ENCODE measurements around the gene STIM1.

GRCh38 chr11:4127357-4127756 lies 271.9 kb downstream of the STIM1 start:
- TF ChIP-seq POLR2AphosphoS5 (IDR thresholded peaks at IDR 0.05), result no peak
- no peak for TF ChIP-seq POLR2A (IDR thresholded peaks at IDR 0.05; ENCODE audit: low read depth)

Data from esophagus muscularis mucosa (tissue), 2 donors.